ENCODE results near the gene MTCP1.

The MTCP1 gene

GRCh38 chrX:155053656-155054055, 17.3 kb downstream of the MTCP1 start:
- no peak for DNase-seq

DNA sequence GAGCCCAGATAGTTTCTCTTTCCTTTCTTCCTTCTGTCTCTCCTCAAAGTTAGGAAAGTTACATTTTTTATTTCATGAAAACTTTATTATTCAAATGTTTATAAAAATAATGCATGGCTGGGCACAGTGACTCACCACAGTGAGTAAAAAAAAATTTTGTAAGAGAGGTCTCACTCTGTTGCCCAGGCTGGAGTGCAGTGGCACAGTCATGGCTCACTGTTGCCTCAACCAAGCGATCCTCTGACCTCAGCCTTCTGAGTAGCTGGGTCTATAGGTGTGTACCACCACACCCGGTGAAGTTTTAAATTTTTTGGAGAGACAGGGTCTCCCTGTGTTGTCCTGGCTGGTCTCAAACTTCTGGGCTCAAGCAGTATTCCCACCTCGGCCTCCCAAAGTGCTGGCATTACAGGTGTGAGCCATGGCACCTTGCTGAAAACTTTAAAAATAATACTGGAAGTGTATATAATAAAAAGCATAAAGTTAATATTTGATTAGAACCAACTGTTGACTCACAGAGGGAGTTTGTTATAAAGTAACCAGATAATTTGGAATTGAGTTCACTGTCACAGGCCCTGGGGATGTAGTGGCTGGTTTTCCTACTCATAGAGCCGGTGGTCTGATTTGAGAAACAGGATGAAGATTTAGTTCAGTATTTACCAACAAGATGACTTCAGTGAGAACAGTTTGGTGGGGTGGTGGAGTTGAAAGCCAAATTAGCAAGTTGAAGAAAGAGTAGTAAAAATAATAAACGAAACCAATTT, 18.0 kb downstream of the MTCP1 start:
- DNase-seq: no peak

DNA sequence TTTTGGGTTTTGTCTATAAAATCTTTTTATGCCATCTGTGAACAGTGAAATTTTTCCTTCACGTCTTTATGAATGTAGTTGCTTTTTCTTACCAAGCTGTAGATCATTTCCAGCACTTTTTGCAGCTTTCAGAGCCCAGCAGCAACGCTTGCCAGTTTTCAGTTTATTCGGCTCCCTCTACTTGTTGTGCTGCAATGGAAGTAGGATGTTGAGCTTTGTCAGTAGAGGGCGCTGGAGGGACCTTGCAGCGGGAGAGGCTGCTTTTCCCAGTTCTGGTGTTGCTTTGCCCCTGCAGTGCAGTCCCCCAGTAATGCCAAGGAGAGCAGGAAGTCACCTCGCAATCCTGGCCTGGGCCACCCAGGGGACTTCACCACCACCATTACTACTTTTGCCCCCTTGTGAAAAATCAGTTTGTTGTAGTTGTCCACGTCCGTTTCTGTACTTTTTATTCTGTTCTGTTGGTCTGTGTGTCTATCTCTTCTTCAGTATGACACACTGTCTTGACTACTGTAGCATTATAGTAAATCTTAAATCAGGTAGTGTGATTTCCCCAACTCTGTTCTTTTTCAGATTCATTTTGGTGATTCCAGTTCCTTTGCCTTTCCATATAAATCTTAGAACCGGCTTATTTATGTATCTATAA, 21.8 kb downstream of the MTCP1 start:
- DNase-seq: peak; percentile 58

DNA sequence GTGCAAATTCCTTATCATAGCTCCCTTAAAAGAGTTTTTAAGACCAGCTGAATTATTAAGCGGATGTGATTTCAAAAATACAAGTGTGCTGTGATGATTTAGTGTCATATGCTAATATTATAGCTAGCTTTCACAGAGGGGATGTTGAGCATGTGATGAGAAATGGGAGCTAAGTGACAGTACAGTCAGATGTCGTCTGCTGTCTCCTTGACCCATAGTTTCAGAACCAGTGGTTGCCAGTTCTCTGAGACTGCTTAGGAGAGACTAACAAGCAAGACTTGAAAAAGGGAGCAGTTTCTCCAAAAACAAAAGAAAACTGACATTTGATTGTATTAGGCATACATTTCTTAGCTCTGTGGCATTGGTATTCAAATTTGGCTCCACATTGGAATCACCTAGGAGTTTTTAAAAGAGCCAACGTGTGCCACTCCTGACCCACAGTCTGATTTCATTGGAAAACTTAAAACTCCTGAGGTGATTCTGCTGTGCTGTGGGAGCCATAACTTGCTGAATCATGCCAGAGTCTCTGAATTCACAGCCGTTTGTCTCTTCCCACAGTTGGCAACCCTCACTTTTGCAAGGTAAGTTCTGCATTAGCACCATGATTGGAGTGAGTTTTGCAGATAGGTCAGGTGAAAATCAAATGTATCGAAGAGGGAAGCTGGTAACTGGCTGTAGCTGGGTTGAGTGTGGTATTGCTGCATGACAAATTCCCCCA, 24.0 kb downstream of the MTCP1 start:
- DNase-seq: no peak

GRCh38 chrX:155046129-155046810, 24.7 kb downstream of the MTCP1 start:
- no peak for DNase-seq

- DNase-seq: no peak
Observed at GRCh38 chrX:155035688-155036087, 35.2 kb downstream of the MTCP1 start.

GRCh38 chrX:155031657-155032056, 39.3 kb downstream of the MTCP1 start:
- no peak for DNase-seq

DNA sequence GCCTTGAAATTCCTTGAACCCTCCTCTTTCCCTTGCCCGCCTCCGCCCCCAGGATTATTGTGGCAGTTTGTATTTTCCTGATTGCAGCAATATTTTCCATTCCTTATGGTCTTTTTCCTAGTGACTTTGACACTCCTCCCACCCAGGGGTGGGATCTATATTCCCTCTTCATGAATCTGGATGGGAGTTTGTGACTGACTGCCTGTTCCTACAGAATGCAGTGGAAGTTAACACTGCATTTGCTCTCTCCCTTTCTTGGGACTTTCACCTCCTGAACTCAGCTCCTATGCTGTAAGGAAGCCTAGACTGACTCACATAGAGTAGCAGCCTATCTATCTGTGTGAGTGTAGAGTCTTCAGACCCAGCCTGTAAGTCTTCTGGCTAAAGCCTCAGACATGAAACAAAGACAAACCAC, 42.1 kb downstream of the MTCP1 start:
- no peak for DNase-seq

GRCh38 chrX:155028129-155028528, 42.8 kb downstream of the MTCP1 start:
- DNase-seq: peak; percentile 18

- peak; percentile 39 for DNase-seq
Observed at GRCh38 chrX:155027509-155028066, 43.3 kb downstream of the MTCP1 start.

DNA sequence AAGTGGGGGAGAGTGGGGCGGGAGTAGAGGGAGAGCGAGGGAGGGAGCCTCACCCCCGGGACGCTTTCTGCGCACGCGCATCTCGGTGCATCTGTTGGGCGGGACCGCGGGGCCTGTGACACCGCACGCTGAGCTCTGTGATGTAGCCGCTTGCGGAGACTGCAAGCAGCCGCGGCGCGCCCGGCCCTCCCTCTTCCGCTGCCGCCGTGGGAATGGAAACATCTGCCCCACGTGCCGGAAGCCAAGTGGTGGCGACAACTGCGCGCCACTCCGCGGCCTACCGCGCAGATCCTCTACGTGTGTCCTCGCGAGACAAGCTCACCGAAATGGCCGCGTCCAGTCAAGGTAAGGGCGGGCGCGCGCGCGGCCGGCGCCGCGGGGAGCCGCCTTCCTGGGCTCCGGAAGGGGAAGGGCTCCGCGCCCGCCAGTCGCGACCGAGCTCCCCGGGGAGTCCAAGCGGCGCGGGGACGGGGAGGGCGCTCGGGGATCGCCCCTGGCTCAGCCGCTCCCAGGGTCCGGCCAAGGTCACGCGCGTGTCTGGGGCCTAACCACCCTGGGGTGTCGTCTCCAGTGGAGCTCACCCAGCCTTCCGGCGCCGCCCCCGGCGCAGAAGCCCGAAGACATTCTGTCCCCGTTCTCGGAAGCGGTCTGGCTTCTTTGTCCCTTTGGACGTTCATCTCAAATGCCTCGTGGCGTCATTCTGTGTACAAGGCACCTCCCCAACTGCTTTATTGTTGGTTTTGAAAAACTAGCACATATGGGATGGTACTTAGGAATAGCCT, 44.0 kb downstream of the MTCP1 start, which contains the start of gene FUNDC2:
FUNDC2 (plus strand) TSS at position 118 of the 782 bp plus-strand sequence; CDS start at position 213, 95 bp downstream.
- peak; percentile 97 for DNase-seq

- no peak for DNase-seq
Observed at GRCh38 chrX:155026420-155026726, 44.6 kb downstream of the MTCP1 start.

DNA sequence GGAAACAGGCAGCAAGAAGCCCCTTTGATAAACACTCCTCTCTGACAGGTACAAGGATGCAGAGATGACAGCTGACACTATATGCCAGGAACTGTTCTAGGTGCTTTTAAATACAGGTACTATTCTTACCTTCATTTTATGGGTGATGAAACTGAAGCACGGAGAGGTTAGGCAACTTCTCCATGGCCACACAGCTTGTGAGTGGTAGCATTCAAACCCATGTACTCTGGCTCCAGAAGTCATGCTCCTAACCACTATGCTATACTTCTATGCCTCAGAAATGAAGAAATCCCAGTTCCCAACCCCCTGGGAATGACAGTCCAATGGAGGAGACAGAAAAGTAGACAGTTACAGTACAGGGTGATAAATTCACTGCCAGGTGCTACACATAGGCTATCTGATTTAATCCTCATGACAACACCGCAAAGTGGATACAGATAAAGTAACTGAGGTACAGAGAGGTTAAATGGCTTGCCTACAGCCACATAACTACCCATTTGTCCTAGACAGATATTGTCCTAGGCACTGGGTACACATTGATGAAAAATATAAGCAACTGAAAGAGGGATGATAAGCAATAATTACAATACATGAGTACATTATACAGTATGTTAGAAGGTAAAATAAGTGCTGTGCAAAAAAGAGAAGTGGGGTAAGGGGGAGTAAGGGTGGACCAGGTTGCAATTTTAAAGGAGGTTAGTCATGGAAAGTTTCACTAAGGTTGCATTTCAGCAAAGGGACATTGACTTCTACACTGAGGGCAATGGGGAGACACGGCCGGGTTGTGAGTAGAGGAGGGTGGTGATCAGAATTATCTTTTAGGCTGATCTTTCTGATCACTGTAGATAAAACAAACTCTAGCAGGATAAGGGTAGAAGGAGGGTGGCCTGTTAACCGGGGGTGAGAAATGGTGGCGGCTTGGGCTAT, 46.8 kb downstream of the MTCP1 start:
- DNase-seq: no peak

GRCh38 chrX:155022585-155022984, 48.4 kb downstream of the MTCP1 start, which contains the start of gene F8:
TSS of gene F8 (minus strand) at chrX:155022723. CDS start at chrX:155022552, 171 bp downstream.
- no peak for DNase-seq

GRCh38 chrX:155020591-155020990, 50.3 kb downstream of the MTCP1 start:
- no peak for DNase-seq
